Measurements from ENCODE around the gene MUSTN1. TPM values are rescaled to one million over a fixed set of nuclear protein-coding genes. Genes with fewer than 3 reads are reported as not detected.

Gene MUSTN1
- total and polyA plus RNA-seq, 2 donors (not counting 1 experiment from before 2014, with no cell fraction given) = 0.79 to 11.2 TPM

GRCh38 chr3:52849656-52850055, 14.8 kb upstream of the MUSTN1 start:
- Histone ChIP-seq H3K4me3 (ENCODE audit: control extremely low read depth in 1 of 5, extremely low read depth in 1 of 5, insufficient read depth in 1 of 5, low read depth in 2 of 5, low read length in 4 of 5) (no peak overlapping the region), H4K20me1 (ENCODE audit: control insufficient read depth, insufficient read depth, low read length, poor library complexity, severe bottlenecking) (no peaks in the 10 kb centered on the region), H3K4me2 (replicated peaks; ENCODE audit: low read depth, low read length, poor library complexity, severe bottlenecking) (no peak overlapping the region), H3K36me3 (replicated peaks in 1 of 2; ENCODE audit: control extremely low read depth in 1 of 2, control insufficient read depth in 1 of 2, extremely low read depth in 1 of 2, insufficient read depth in 2 of 2, low read length in 1 of 2) (peaks cover 0 to 36% of the 10 kb centered on the region in 2 experiments), H3K9ac (ENCODE audit: low read length) (no peak overlapping the region), H3K27me3 (replicated peaks in 1 of 4; ENCODE audit: control extremely low read depth in 1 of 4, control insufficient read depth in 3 of 4, insufficient read depth in 4 of 4, low read length in 3 of 4) (no peaks in the 10 kb centered on the region), H3K79me2 (ENCODE audit: control insufficient read depth, insufficient read depth, low read length) (no peaks in the 10 kb centered on the region), H3K4me1 (ENCODE audit: control insufficient read depth in 2 of 2, insufficient read depth in 2 of 2, low read length in 2 of 2) (no peaks in the 10 kb centered on the region), H2AFZ (ENCODE audit: insufficient read depth, low read depth, low read length, poor library complexity, severe bottlenecking) (no peak overlapping the region), H3K9me3 (ENCODE audit: control extremely low read depth in 1 of 3, control insufficient read depth in 2 of 3, insufficient read depth in 1 of 3, low read length in 2 of 3) (no peaks in the 10 kb centered on the region), H3K27ac (ENCODE audit: low read length in 2 of 2) (no peak overlapping the region)
- Mint-ChIP-seq H3K4me3 (no peak overlapping the region), H3K27me3 (no peaks in the 10 kb centered on the region), H3K27ac (no peak overlapping the region), H3K4me1 (no peaks in the 10 kb centered on the region), H3K9me3 (ENCODE audit: insufficient read depth) (no peaks in the 10 kb centered on the region)
- ATAC-seq (ENCODE audit: low read depth) (no peak), DNase-seq (no peak)
- intact Hi-C loops (cut with micrococcal nuclease) = loop anchor here (2.0 to 5.0 kb wide), 2 partner anchors 48 to 347 kb away; partner anchors contain the start of gene STIMATE
- POLR2A ChIA-PET = no interaction called here
- WGBS (ENCODE audit: insufficient coverage) = 96% methylated on average over 15 of the region's 15 CpGs
- no peak for TF ChIP-seq EZH2 (IDR thresholded peaks at IDR 0.05; ENCODE audit: borderline replicate concordance, insufficient read depth, low read depth, low read length, poor library complexity, severe bottlenecking)
- TF ChIP-seq CTCF (IDR thresholded peaks at IDR 0.05) = no peak
- CTCF ChIA-PET = interaction anchor here (1.2 to 2.4 kb wide), 5 partner anchors 11 to 264 kb away, joined by 3 to 11 read pairs (median 4); no protein-coding TSS in a partner anchor

DNA sequence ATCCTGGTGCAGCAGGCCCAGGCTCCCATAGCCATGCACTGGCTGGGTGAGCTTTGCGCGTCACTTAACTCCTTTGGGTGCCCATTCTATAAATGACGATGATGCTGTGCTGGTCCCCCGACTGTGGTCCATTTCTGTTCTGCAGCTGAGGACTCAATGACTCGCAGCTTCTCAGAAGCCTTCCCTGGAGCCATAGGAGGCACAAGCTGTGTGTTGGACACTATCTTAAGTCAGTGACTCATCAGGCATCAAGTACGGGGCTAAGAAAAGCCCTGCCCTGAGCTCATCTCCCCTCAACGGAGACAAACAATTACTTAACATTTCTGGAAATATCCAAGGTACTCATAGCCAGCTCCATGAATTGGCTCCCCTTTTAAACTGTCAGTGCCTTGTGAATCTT, 13.8 kb upstream of the MUSTN1 start:
- no peaks in the 10 kb centered on the region for H3K9me3 ChIP-seq (ENCODE audit: control extremely low read depth in 1 of 3, control insufficient read depth in 2 of 3, insufficient read depth in 1 of 3, low read length in 2 of 3)
- H3K9ac ChIP-seq (ENCODE audit: low read length) = no peak overlapping the region
- H2AFZ ChIP-seq (ENCODE audit: insufficient read depth, low read depth, low read length, poor library complexity, severe bottlenecking) = no peak overlapping the region
- H3K4me1 ChIP-seq (ENCODE audit: control insufficient read depth in 2 of 2, insufficient read depth in 2 of 2, low read length in 2 of 2) = no peaks in the 10 kb centered on the region
- H3K27me3 ChIP-seq (replicated peaks in 1 of 4; ENCODE audit: control extremely low read depth in 1 of 4, control insufficient read depth in 3 of 4, insufficient read depth in 4 of 4, low read length in 3 of 4) = no peaks in the 10 kb centered on the region
- Mint-ChIP-seq H3K27me3 (no peaks in the 10 kb centered on the region), H3K4me3 (no peak overlapping the region), H3K4me1 (no peaks in the 10 kb centered on the region), H3K9me3 (ENCODE audit: insufficient read depth) (no peaks in the 10 kb centered on the region), H3K27ac (no peak overlapping the region)
- intact Hi-C loops (cut with micrococcal nuclease) = no loop called here
- DNase-seq = no peak
- TF ChIP-seq CTCF (IDR thresholded peaks at IDR 0.05) = no peak
- no peak for TF ChIP-seq EZH2 (IDR thresholded peaks at IDR 0.05; ENCODE audit: borderline replicate concordance, insufficient read depth, low read depth, low read length, poor library complexity, severe bottlenecking)
- peaks cover 0 to 38% of the 10 kb centered on the region in 2 experiments for H3K36me3 ChIP-seq (replicated peaks in 1 of 2; ENCODE audit: control extremely low read depth in 1 of 2, control insufficient read depth in 1 of 2, extremely low read depth in 1 of 2, insufficient read depth in 2 of 2, low read length in 1 of 2)
- ChIA-PET CTCF (interaction anchor here (0.6 to 2.4 kb wide), 7 partner anchors 10 to 265 kb away, joined by 3 to 11 read pairs (median 4); no protein-coding TSS in a partner anchor), POLR2A (no interaction called here)
- no peak overlapping the region for H3K4me2 ChIP-seq (replicated peaks; ENCODE audit: low read depth, low read length, poor library complexity, severe bottlenecking)
- no peak overlapping the region for H3K4me3 ChIP-seq (ENCODE audit: control extremely low read depth in 1 of 5, extremely low read depth in 1 of 5, insufficient read depth in 1 of 5, low read depth in 2 of 5, low read length in 4 of 5)
- no peaks in the 10 kb centered on the region for H3K79me2 ChIP-seq (ENCODE audit: control insufficient read depth, insufficient read depth, low read length)
- WGBS (ENCODE audit: insufficient coverage) = 81% methylated on average over 6 of the region's 7 CpGs
- no peaks in the 10 kb centered on the region for H4K20me1 ChIP-seq (ENCODE audit: control insufficient read depth, insufficient read depth, low read length, poor library complexity, severe bottlenecking)
- no peak overlapping the region for H3K27ac ChIP-seq (ENCODE audit: low read length in 2 of 2)
- ATAC-seq (ENCODE audit: low read depth) = no peak
